Activated CD8-positive, alpha-beta memory T cell treated with anti-CD3 and anti-CD28 coated beads, Interleukin-2, amount 50 U/mL, for 4 hours (primary cell): Measurements from ENCODE around the gene ABCA12.

Source experiments
- DNase-seq: peaks from one replicate; pipeline ENCODE4 v3.0.0-alpha.2; 2020

ABCA12 gene

DNA sequence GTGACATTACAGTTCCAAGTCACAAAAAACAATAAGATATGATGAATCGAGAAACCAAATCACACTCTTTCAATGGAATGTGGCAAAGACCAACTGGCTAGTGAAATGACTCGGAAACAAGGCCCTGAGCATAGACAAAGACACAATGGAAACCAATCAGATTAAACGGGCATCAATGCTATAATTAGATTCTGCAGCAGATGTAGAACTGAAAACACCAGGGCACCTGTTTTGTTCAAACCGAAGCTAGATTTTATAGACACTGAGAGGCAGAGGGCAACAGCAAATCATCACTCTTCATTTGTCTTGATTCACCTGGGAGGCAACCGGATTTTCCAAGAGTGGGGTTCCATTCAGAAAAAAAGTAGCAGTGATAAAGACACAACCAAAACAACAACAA lies 236.1 kb downstream of the ABCA12 start:
- no peak for DNase-seq

DNA sequence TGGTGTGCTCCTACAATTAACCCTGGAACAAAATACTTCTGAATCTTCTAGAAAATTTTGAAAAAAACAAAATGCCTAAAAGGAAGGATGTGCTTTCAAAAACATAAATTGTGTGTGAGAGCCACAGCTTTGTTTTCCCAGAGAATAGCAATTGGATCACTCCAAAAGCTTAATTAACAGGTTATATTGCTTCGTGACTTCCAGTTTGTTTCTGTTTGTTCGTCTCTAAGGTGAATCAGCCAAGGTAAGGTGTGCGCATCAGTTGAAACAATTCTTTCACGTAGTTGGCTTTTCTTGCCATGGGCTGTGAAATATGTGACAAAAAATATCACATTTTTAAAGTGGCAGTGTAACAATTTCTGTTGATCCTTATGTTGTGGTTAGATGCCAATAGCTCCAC lies 238.7 kb downstream of the ABCA12 start:
- no peak for DNase-seq

- no peak for DNase-seq
These were observed 242.2 kb downstream of the ABCA12 start for GRCh38 chr2:214896274-214896673.

- no peak for DNase-seq
These were observed 243.0 kb downstream of the ABCA12 start for GRCh38 chr2:214895469-214895868.

DNA sequence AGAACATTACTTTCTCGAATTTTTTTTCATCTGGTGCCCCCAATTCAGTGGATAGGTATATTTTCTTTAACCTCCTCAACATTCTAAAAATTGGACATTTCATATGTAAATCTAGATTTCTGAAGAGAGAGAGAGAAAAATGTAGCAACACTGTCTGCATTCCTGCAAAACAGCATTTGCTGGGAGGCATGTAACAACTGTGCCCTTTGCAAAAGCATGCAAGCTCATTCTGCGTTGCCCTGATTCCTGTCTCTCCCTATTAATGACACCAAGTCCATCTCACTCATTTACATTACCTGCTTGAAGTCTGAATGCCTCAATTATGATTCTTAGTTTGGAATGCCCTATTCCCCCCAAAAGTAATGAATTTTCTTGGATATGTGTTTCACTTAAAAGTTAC lies 249.1 kb downstream of the ABCA12 start:
- no peak for DNase-seq

- no peak for DNase-seq
These were observed 256.7 kb downstream of the ABCA12 start for GRCh38 chr2:214881647-214882202.
